ENCODE data around the gene CPS1. TPM values are rescaled to one million over a fixed set of nuclear protein-coding genes. Genes with fewer than 3 reads are reported as not detected.

Gene CPS1
- total RNA-seq, 1 donor from 2014 or later: 4.9 TPM

DNA sequence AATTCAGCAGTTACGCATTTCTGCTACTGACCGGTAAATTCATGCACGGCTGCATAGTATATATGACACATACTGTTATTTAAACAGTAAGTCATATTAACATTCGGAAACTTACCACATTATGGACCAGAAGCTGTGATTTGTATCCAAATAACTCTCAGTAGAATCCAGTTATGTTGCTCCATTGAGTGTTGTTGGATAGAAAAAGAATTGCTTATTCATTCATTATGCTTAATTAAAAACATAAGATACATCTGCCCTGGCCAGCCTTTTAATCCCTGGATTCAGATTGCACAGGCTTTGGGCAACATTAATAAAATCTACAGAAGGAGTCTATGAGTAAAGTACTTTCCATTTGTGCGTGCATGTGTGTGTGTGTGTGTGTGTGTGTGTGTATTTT lies 111.3 kb downstream of the CPS1 start:
- TF ChIP-seq, protein P1, sequence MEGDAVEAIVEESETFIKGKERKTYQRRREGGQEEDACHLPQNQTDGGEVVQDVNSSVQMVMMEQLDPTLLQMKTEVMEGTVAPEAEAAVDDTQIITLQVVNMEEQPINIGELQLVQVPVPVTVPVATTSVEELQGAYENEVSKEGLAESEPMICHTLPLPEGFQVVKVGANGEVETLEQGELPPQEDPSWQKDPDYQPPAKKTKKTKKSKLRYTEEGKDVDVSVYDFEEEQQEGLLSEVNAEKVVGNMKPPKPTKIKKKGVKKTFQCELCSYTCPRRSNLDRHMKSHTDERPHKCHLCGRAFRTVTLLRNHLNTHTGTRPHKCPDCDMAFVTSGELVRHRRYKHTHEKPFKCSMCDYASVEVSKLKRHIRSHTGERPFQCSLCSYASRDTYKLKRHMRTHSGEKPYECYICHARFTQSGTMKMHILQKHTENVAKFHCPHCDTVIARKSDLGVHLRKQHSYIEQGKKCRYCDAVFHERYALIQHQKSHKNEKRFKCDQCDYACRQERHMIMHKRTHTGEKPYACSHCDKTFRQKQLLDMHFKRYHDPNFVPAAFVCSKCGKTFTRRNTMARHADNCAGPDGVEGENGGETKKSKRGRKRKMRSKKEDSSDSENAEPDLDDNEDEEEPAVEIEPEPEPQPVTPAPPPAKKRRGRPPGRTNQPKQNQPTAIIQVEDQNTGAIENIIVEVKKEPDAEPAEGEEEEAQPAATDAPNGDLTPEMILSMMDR (IDR thresholded peaks at IDR 0.05; ENCODE audit: borderline replicate concordance): no peak
- Histone ChIP-seq H3K4me3 (no peak overlapping the region), H3K27me3 (ENCODE audit: low read depth) (no peaks in the 10 kb centered on the region), H3K4me1 (no peaks in the 10 kb centered on the region), H3K27ac (replicated peaks) (no peak overlapping the region), H3K9me3 (replicated peaks) (no peaks in the 10 kb centered on the region), H3K36me3 (no peaks in the 10 kb centered on the region)
- DNase-seq: no peak
- intact Hi-C loops (cut with micrococcal nuclease): no loop called here

DNA sequence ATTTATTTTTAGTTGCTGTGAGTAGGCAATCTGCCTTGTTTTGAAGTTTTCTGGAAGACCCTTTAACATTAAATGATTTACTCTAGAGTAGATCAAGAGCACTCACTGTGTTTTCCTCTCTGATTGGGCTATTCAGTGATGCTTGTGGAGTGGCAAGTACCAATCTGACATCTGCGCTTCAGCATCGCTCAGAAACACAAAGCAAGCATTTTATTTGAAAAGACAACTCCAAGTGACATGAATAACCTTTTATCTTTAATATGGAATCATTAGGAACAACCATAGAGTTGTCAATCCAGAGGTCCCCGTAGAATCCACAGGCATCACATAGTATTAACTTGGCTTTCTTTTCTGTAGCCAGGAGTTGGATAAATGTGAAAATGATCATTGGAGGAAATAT lies 114.7 kb downstream of the CPS1 start:
- H3K4me1 ChIP-seq: no peaks in the 10 kb centered on the region
- no peaks in the 10 kb centered on the region for H3K36me3 ChIP-seq
- H3K27ac ChIP-seq (replicated peaks): no peak overlapping the region
- no peak for DNase-seq
- no peaks in the 10 kb centered on the region for H3K27me3 ChIP-seq (ENCODE audit: low read depth)
- intact Hi-C loops (cut with micrococcal nuclease): no loop called here
- no peaks in the 10 kb centered on the region for H3K9me3 ChIP-seq (replicated peaks)
- H3K4me3 ChIP-seq: no peak overlapping the region
- TF ChIP-seq, protein P1 (IDR thresholded peaks at IDR 0.05; ENCODE audit: borderline replicate concordance): no peak

DNA sequence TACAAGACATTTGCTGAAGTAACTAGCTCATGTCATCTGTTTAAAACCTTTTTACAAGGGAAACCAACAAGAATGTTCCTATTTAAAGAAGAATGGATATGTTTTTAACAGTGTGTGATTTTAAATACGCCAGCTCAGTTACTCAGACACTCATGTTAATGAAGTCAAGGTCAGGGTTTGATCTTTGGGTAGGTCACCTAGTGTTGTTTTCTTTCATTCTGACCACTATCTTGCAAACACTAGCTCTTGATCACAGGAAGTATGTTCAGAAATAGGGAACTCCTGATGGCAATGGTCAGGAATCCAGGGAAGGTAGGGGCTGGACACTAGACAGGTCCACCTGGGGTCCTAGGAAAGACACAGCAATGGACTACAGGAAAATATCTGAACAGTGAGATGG lies 116.7 kb downstream of the CPS1 start:
- no peak for DNase-seq
- no peaks in the 10 kb centered on the region for H3K27me3 ChIP-seq (ENCODE audit: low read depth)
- H3K36me3 ChIP-seq: no peaks in the 10 kb centered on the region
- no peak overlapping the region for H3K4me3 ChIP-seq
- no peak overlapping the region for H3K27ac ChIP-seq (replicated peaks)
- H3K9me3 ChIP-seq (replicated peaks): no peaks in the 10 kb centered on the region
- intact Hi-C loops (cut with micrococcal nuclease): no loop called here
- TF ChIP-seq, protein P1 (IDR thresholded peaks at IDR 0.05; ENCODE audit: borderline replicate concordance): no peak
- H3K4me1 ChIP-seq: no peaks in the 10 kb centered on the region

DNA sequence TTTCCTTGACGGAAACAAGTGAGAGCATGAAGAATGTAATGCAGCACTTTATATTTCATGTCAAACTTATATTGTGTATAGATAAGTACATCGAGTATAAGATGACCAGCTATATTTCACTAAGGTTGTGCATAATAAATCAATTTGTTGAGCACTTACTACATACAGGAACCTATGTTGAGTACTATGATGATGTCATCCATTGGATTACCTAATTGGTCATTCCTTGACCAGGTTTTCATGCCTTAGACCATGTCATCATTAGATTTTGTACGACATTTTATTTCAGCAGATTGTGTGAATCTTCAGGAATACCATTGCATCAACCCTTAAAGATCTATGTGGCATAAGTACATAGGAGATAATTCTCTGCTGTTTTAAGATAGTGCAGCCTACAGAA lies 119.7 kb downstream of the CPS1 start:
- intact Hi-C loops (cut with micrococcal nuclease): no loop called here

DNA sequence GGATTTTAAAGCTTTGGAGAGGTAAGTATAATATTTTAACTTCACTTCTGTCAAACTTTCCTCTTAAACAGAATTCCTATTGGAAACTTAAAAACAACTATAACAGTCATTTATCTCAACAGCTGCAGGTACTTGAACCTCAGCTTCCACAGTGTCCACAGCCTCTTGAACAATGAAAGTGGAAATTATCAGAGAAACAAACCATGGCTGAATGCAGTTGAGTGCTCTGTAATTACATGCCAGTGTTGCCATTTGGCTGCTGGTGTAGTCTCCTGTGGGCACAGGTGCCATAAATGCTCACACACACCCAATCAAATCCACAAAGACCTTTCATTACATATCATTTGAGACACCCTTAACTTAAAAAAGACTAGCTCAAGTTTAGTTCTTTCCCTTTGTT lies 125.1 kb downstream of the CPS1 start:
- Histone ChIP-seq H3K9me3 (replicated peaks) (no peaks in the 10 kb centered on the region), H3K36me3 (no peaks in the 10 kb centered on the region), H3K27me3 (ENCODE audit: low read depth) (no peaks in the 10 kb centered on the region), H3K27ac (replicated peaks) (no peak overlapping the region), H3K4me1 (no peaks in the 10 kb centered on the region), H3K4me3 (no peak overlapping the region)
- intact Hi-C loops (cut with micrococcal nuclease): no loop called here
- no peak for DNase-seq
- TF ChIP-seq, protein P1 (IDR thresholded peaks at IDR 0.05; ENCODE audit: borderline replicate concordance): no peak

More for the DNA sequence above, 119.7 kb downstream of the CPS1 start:
- DNase-seq: no peak
- TF ChIP-seq, protein P1 (IDR thresholded peaks at IDR 0.05; ENCODE audit: borderline replicate concordance): no peak
- Histone ChIP-seq H3K4me3 (no peak overlapping the region), H3K4me1 (no peaks in the 10 kb centered on the region), H3K27me3 (ENCODE audit: low read depth) (no peaks in the 10 kb centered on the region), H3K9me3 (replicated peaks) (no peaks in the 10 kb centered on the region), H3K36me3 (no peaks in the 10 kb centered on the region), H3K27ac (replicated peaks) (no peak overlapping the region)

DNA sequence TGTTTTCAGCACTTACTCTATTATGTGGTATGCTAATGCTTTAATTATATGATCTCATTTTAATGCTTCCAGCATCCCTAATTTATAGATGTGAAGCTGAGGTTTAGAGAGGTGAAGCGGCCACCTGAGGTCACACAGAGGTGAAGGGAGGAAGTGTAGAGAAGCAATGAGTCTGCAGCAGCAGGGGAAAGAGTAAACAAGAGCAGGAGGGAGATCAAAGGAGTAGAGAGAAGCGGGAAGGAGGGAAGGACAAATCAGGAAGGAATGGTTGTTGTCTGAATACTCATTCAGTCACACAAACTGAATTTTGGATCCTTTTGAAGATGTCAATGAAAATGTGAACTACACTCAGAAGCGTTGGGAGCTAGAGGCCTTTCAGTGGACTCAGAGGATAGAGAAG lies 130.0 kb downstream of the CPS1 start:
- Histone ChIP-seq H3K27me3 (ENCODE audit: low read depth) (no peaks in the 10 kb centered on the region), H3K4me3 (no peak overlapping the region), H3K27ac (replicated peaks) (no peak overlapping the region), H3K4me1 (peaks cover 5% of the 10 kb centered on the region), H3K9me3 (replicated peaks) (no peaks in the 10 kb centered on the region), H3K36me3 (no peaks in the 10 kb centered on the region)
- intact Hi-C loops (cut with micrococcal nuclease): no loop called here
- TF ChIP-seq, protein P1 (IDR thresholded peaks at IDR 0.05; ENCODE audit: borderline replicate concordance): no peak
- DNase-seq: no peak

All from left ventricle myocardium inferior (tissue), 1 donor.